ENCODE results near the gene ARHGEF28.

ARHGEF28 gene

GRCh38 chr5:73917891-73918290, 291.9 kb downstream of the ARHGEF28 start:
- no peak overlapping the region for H3K27ac ChIP-seq
- H3K4me3 ChIP-seq (ENCODE audit: low read depth, low read length), result no peak overlapping the region
- H3K27me3 ChIP-seq (ENCODE audit: insufficient read depth, low read depth, severe bottlenecking), result no peaks in the 10 kb centered on the region
- no peaks in the 10 kb centered on the region for H3K36me3 ChIP-seq
- DNase-seq, result no peak
- TF ChIP-seq, protein P1, sequence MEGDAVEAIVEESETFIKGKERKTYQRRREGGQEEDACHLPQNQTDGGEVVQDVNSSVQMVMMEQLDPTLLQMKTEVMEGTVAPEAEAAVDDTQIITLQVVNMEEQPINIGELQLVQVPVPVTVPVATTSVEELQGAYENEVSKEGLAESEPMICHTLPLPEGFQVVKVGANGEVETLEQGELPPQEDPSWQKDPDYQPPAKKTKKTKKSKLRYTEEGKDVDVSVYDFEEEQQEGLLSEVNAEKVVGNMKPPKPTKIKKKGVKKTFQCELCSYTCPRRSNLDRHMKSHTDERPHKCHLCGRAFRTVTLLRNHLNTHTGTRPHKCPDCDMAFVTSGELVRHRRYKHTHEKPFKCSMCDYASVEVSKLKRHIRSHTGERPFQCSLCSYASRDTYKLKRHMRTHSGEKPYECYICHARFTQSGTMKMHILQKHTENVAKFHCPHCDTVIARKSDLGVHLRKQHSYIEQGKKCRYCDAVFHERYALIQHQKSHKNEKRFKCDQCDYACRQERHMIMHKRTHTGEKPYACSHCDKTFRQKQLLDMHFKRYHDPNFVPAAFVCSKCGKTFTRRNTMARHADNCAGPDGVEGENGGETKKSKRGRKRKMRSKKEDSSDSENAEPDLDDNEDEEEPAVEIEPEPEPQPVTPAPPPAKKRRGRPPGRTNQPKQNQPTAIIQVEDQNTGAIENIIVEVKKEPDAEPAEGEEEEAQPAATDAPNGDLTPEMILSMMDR (IDR thresholded peaks at IDR 0.05; ENCODE audit: low read depth, low read length), result no peak
- no peaks in the 10 kb centered on the region for H3K9me3 ChIP-seq (ENCODE audit: severe bottlenecking)

- no peak for DNase-seq
- H3K27me3 ChIP-seq (ENCODE audit: insufficient read depth, low read depth, severe bottlenecking), result no peaks in the 10 kb centered on the region
- TF ChIP-seq, protein P1 (IDR thresholded peaks at IDR 0.05; ENCODE audit: low read depth, low read length), result no peak
- H3K27ac ChIP-seq, result no peak overlapping the region
- no peak overlapping the region for H3K4me3 ChIP-seq (ENCODE audit: low read depth, low read length)
- no peaks in the 10 kb centered on the region for H3K36me3 ChIP-seq
- H3K9me3 ChIP-seq (ENCODE audit: severe bottlenecking), result no peaks in the 10 kb centered on the region
These were observed 292.8 kb downstream of the ARHGEF28 start for GRCh38 chr5:73918791-73919221.

DNA sequence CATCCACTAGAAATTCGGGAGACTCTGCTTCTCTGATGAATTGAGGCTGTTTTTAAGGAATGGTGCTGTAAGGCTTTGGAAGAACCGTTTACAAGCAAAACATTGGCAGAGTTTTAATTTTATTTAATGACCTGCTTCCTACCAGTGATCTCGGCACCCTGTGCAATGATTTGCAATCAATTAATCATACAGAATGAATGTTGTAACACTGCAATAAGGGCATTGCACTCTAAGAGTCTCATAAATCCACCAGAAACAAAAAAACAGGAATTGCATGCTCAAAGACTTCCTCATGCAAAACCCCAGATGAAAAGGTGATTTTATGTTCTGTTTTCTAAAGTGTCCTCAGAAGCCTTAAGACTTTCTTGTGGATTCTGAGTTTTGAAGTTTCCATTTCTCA, 295.7 kb downstream of the ARHGEF28 start:
- Histone ChIP-seq H3K36me3 (no peaks in the 10 kb centered on the region), H3K27me3 (ENCODE audit: insufficient read depth, low read depth, severe bottlenecking) (no peaks in the 10 kb centered on the region), H3K27ac (no peak overlapping the region), H3K9me3 (ENCODE audit: severe bottlenecking) (no peaks in the 10 kb centered on the region), H3K4me3 (ENCODE audit: low read depth, low read length) (no peak overlapping the region)
- no peak for DNase-seq
- TF ChIP-seq, protein P1 (IDR thresholded peaks at IDR 0.05; ENCODE audit: low read depth, low read length), result no peak

DNA sequence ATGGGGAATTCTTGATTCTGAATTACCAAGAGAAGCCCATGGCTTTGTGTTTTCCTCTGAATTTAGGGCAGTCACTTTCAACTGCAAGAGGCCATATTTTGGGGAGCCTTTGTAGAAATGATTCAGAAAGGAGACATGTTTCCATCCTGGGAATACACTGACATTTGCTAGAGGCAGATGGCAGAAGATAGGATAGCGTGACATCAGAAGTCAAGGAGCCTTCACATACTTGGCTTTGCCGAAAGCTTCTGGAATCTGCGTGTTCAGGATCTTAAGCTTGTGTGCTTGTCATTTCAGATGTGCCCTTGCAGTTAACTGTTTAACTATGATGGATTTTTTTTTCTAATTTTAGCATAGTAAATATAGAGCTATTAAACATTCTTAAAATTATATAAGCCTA, 296.2 kb downstream of the ARHGEF28 start:
- no peaks in the 10 kb centered on the region for H3K27me3 ChIP-seq (ENCODE audit: insufficient read depth, low read depth, severe bottlenecking)
- H3K36me3 ChIP-seq, result no peaks in the 10 kb centered on the region
- TF ChIP-seq, protein P1 (IDR thresholded peaks at IDR 0.05; ENCODE audit: low read depth, low read length), result no peak
- no peak for DNase-seq
- H3K4me3 ChIP-seq (ENCODE audit: low read depth, low read length), result no peak overlapping the region
- H3K27ac ChIP-seq, result no peak overlapping the region
- H3K9me3 ChIP-seq (ENCODE audit: severe bottlenecking), result no peaks in the 10 kb centered on the region

GRCh38 chr5:73922875-73923557, 297.0 kb downstream of the ARHGEF28 start:
- Histone ChIP-seq H3K27ac (no peak overlapping the region), H3K4me3 (ENCODE audit: low read depth, low read length) (no peak overlapping the region)
- TF ChIP-seq, protein P1 (IDR thresholded peaks at IDR 0.05; ENCODE audit: low read depth, low read length), result no peak

More at GRCh38 chr5:73922875-73923557, 297.0 kb downstream of the ARHGEF28 start:
- Histone ChIP-seq H3K9me3 (ENCODE audit: severe bottlenecking) (no peaks in the 10 kb centered on the region), H3K36me3 (no peaks in the 10 kb centered on the region), H3K27me3 (ENCODE audit: insufficient read depth, low read depth, severe bottlenecking) (no peaks in the 10 kb centered on the region)
- no peak for DNase-seq
